Measurements from ENCODE around the gene USH2A. TPM values are rescaled to one million over a fixed set of nuclear protein-coding genes. Genes with fewer than 3 reads are reported as not detected.

The USH2A gene
- total RNA-seq, 1 donor from 2014 or later = 0.02 TPM

DNA sequence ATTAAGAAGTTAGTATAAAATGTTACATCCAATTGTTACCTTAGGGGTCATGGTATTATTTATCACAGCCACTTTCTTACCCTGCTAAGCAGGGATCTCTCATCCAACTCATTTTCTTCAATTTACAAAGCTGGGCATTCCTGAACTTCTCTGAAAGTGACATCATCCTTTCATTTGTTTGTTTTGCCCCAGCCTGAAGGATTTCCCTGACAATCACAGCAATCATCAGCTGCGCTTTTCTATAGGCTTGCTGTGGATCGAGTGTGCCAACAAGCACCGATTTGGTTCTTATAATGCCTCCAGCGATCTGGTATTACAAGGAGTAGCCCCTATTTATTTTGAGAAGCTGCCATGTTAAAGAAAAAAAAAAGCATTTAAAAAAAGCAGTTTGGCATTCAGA, 240.2 kb downstream of the USH2A start:
- H3K4me3 ChIP-seq (ENCODE audit: insufficient read depth, low read depth, low read length) = peak overlapping the region; percentile 19
- TF ChIP-seq, protein P1, sequence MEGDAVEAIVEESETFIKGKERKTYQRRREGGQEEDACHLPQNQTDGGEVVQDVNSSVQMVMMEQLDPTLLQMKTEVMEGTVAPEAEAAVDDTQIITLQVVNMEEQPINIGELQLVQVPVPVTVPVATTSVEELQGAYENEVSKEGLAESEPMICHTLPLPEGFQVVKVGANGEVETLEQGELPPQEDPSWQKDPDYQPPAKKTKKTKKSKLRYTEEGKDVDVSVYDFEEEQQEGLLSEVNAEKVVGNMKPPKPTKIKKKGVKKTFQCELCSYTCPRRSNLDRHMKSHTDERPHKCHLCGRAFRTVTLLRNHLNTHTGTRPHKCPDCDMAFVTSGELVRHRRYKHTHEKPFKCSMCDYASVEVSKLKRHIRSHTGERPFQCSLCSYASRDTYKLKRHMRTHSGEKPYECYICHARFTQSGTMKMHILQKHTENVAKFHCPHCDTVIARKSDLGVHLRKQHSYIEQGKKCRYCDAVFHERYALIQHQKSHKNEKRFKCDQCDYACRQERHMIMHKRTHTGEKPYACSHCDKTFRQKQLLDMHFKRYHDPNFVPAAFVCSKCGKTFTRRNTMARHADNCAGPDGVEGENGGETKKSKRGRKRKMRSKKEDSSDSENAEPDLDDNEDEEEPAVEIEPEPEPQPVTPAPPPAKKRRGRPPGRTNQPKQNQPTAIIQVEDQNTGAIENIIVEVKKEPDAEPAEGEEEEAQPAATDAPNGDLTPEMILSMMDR (IDR thresholded peaks at IDR 0.05; ENCODE audit: insufficient read depth, low read depth, low read length) = no peak
- no peak for TF ChIP-seq EZH2 (IDR thresholded peaks at IDR 0.05; ENCODE audit: insufficient read depth, low read length)
- H4K20me1 ChIP-seq (ENCODE audit: insufficient read depth, low read length) = no peaks in the 10 kb centered on the region
- no peaks in the 10 kb centered on the region for H3K9me3 Mint-ChIP-seq (ENCODE audit: unreplicated experiment)
- H3K4me1 Mint-ChIP-seq (ENCODE audit: low read depth, unreplicated experiment) = peaks cover 30% of the 10 kb centered on the region
- peaks cover 10% of the 10 kb centered on the region for H3K4me1 ChIP-seq (ENCODE audit: insufficient read depth, low read length)
- peak overlapping the region; percentile 73 for H3K4me2 ChIP-seq (ENCODE audit: low read length)
- no peak overlapping the region for H3K9ac ChIP-seq (ENCODE audit: low read length)
- no peak overlapping the region for H3K27ac ChIP-seq (ENCODE audit: low read depth, low read length)
- H3K36me3 ChIP-seq (ENCODE audit: insufficient read depth, low read length) = no peaks in the 10 kb centered on the region
- H3K9me3 ChIP-seq (ENCODE audit: insufficient read depth, low read depth, low read length) = no peaks in the 10 kb centered on the region
- peak overlapping the region; percentile 71 for H3K27ac Mint-ChIP-seq (ENCODE audit: unreplicated experiment)
- H3K27me3 Mint-ChIP-seq (ENCODE audit: low read depth, unreplicated experiment) = no peaks in the 10 kb centered on the region
- peak overlapping the region; percentile 3 for H2AFZ ChIP-seq (ENCODE audit: low read depth, low read length)
- H3K27me3 ChIP-seq (ENCODE audit: insufficient read depth, low read length) = no peaks in the 10 kb centered on the region
- no peak overlapping the region for H3K4me3 Mint-ChIP-seq (ENCODE audit: unreplicated experiment)
- H3K79me2 ChIP-seq (ENCODE audit: insufficient read depth, low read length) = no peaks in the 10 kb centered on the region
- FAIRE-seq (no peak), DNase-seq (ENCODE audit: low read depth) (peak; percentile 48)
- H3K36me3 Mint-ChIP-seq (ENCODE audit: low read depth, unreplicated experiment) = no peaks in the 10 kb centered on the region

DNA sequence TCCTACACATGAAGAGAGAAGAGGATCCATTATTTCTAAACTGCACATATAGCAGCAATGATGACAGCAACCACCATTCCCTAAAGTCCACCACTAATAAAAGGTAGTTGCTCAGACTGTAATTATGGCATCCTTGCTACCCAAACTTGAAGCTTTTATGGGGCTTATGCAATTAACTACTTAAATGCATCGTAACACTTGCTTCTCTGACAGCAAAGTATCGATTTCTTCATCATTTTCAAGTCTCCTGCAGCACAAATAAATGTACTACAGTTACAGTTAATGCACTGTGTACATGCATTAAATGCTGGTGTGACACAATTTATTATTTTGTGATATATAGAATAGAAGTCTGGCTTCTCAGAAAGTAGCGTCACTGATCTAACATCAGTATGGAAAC, 241.7 kb downstream of the USH2A start:
- FAIRE-seq = no peak
- no peak overlapping the region for H3K27ac Mint-ChIP-seq (ENCODE audit: unreplicated experiment)
- H3K4me3 Mint-ChIP-seq (ENCODE audit: unreplicated experiment) = no peak overlapping the region
- no peaks in the 10 kb centered on the region for H3K27me3 Mint-ChIP-seq (ENCODE audit: low read depth, unreplicated experiment)
- no peaks in the 10 kb centered on the region for H3K9me3 Mint-ChIP-seq (ENCODE audit: unreplicated experiment)
- no peak overlapping the region for H3K27ac ChIP-seq (ENCODE audit: low read depth, low read length)
- H3K4me1 ChIP-seq (ENCODE audit: insufficient read depth, low read length) = peaks cover 10% of the 10 kb centered on the region
- H2AFZ ChIP-seq (ENCODE audit: low read depth, low read length) = no peak overlapping the region
- H3K27me3 ChIP-seq (ENCODE audit: insufficient read depth, low read length) = no peaks in the 10 kb centered on the region
- H3K4me1 Mint-ChIP-seq (ENCODE audit: low read depth, unreplicated experiment) = peaks cover 24% of the 10 kb centered on the region
- no peaks in the 10 kb centered on the region for H3K79me2 ChIP-seq (ENCODE audit: insufficient read depth, low read length)
- H4K20me1 ChIP-seq (ENCODE audit: insufficient read depth, low read length) = no peaks in the 10 kb centered on the region
- H3K4me2 ChIP-seq (ENCODE audit: low read length) = no peak overlapping the region
- no peak for DNase-seq (ENCODE audit: low read depth)
- no peaks in the 10 kb centered on the region for H3K36me3 ChIP-seq (ENCODE audit: insufficient read depth, low read length)
- H3K9me3 ChIP-seq (ENCODE audit: insufficient read depth, low read depth, low read length) = no peaks in the 10 kb centered on the region
- no peak for TF ChIP-seq EZH2 (IDR thresholded peaks at IDR 0.05; ENCODE audit: insufficient read depth, low read length)
- TF ChIP-seq, protein P1 (IDR thresholded peaks at IDR 0.05; ENCODE audit: insufficient read depth, low read depth, low read length) = no peak
- H3K36me3 Mint-ChIP-seq (ENCODE audit: low read depth, unreplicated experiment) = no peaks in the 10 kb centered on the region
- H3K4me3 ChIP-seq (ENCODE audit: insufficient read depth, low read depth, low read length) = no peak overlapping the region
- H3K9ac ChIP-seq (ENCODE audit: low read length) = no peak overlapping the region

DNA sequence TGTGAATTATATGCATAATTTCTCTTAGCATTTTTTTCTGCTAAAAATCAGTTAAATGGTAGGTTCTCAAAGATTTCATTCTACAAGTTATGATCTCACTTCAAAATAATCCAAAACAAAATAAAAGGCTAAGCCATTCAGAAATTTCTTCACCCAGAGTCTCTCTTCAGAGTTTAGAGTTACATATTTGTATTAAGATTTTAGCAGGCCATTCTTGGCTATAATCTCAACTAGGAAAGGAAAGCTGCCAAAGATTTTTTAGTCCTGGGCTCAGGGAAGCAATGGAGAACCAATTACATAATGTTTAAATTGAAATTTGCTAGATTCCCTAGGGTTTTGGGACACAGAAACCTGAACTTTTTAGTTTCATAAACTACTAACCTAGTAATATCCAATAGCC, 245.0 kb downstream of the USH2A start:
- Histone ChIP-seq H2AFZ (ENCODE audit: low read depth, low read length) (no peak overlapping the region), H3K27ac (ENCODE audit: low read depth, low read length) (no peak overlapping the region), H3K36me3 (ENCODE audit: insufficient read depth, low read length) (no peaks in the 10 kb centered on the region), H4K20me1 (ENCODE audit: insufficient read depth, low read length) (no peaks in the 10 kb centered on the region), H3K4me1 (ENCODE audit: insufficient read depth, low read length) (peaks cover 7% of the 10 kb centered on the region), H3K9ac (ENCODE audit: low read length) (no peak overlapping the region), H3K4me3 (ENCODE audit: insufficient read depth, low read depth, low read length) (no peak overlapping the region), H3K27me3 (ENCODE audit: insufficient read depth, low read length) (no peaks in the 10 kb centered on the region), H3K4me2 (ENCODE audit: low read length) (no peak overlapping the region), H3K79me2 (ENCODE audit: insufficient read depth, low read length) (no peaks in the 10 kb centered on the region), H3K9me3 (ENCODE audit: insufficient read depth, low read depth, low read length) (no peaks in the 10 kb centered on the region)
- peak; percentile 6 for DNase-seq (ENCODE audit: low read depth)
- Mint-ChIP-seq H3K4me3 (ENCODE audit: unreplicated experiment) (no peak overlapping the region), H3K27me3 (ENCODE audit: low read depth, unreplicated experiment) (no peaks in the 10 kb centered on the region), H3K36me3 (ENCODE audit: low read depth, unreplicated experiment) (no peaks in the 10 kb centered on the region), H3K27ac (ENCODE audit: unreplicated experiment) (peak overlapping the region; percentile 4), H3K4me1 (ENCODE audit: low read depth, unreplicated experiment) (peaks cover 16% of the 10 kb centered on the region), H3K9me3 (ENCODE audit: unreplicated experiment) (no peaks in the 10 kb centered on the region)
- TF ChIP-seq, protein P1 (IDR thresholded peaks at IDR 0.05; ENCODE audit: insufficient read depth, low read depth, low read length) = no peak
- no peak for TF ChIP-seq EZH2 (IDR thresholded peaks at IDR 0.05; ENCODE audit: insufficient read depth, low read length)
- no peak for FAIRE-seq
